T1000 (cell line): ENCODE data around the gene GAGE10.

Source experiments
- DNase-seq: peaks from one replicate; lab custom pipeline; 2025; ENCODE audit warnings: mixed read lengths; lab: John Stamatoyannopoulos, UW

GAGE10 gene, protein sequence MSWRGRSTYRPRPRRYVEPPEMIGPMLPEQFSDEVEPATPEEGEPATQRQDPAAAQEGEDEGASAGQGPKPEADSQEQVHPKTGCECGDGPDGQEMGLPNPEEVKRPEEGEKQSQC

DNA sequence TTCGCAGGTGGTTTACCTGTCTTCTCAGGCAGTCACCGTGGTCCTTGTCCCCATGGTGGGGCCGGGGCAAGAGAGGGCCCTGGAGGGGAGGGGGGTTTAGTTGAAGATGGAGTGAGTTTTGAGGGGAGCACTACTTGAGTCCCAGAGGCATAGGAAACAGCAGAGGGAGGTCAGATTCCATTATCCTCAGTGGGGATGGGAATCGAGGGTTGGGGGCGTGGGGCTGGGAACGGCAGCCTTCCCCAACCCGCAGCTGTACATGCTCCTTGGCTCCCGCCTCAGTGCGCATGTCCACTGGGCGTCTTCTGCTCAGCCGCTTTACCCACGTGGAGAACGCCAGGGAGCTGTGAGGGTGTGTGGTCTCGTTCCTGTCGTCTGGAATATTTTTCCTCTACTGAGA is at the start of gene GAGE10:
Gene GAGE10, plus strand, starts transcription at position 301 of the 400 bp plus-strand sequence. CDS start 1,214 bp downstream, outside the sequence.
- no peak for DNase-seq

DNA sequence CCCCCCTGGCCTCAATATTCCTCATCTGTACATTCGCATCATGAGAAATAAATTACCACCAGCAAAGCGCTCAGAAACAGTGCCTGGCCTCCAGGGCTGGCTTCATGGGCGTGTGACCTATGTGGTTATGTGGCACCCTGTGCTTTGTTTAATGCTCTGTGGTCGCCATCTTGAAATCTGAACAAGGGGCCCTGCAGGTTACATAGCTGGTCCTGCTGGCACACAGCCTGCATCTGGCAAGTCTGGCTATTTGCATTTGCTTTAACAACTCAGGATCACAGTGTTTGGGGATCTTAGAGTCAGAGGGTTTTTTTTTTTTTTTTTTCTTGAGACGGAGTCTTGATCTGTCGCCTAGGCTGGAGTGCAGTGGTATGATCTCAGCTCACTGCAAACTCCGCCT is 48.8 kb upstream of the GAGE10 start:
- no peak for DNase-seq

DNA sequence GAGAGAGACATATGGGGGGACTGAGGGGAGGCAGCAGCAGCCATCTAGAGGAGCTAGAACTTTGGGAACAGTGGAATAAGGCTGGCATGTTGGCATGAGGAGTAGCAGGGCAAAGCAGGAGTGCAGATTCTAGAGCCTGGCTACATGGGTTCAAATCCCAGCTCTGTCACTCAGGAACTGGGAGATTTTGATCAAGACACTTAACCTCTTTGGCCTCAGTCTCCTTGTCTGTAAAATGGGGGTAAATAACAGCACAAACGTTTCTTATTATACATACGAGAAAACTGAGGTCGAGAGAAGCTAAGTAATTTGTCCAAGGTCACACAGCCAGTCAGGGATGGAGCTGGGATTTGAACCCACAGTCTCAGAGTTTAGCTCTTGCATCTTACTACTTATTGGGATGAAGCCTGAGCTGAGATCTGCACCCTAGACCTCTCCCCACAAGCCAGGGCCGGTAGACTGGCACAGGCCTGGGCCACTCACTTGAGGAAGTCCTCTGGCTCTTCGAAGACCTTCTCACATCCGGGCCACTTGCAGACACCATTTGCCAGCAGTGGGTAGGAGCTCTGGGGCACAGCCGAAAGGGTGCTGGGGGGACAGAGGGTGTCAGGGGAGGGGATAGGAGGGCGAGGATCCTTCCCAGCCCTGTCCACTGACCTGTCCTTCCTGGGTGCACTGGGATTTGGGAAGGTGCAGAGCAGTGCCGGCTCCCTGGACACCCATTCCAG is 47.0 kb upstream of the GAGE10 start:
- no peak for DNase-seq

DNA sequence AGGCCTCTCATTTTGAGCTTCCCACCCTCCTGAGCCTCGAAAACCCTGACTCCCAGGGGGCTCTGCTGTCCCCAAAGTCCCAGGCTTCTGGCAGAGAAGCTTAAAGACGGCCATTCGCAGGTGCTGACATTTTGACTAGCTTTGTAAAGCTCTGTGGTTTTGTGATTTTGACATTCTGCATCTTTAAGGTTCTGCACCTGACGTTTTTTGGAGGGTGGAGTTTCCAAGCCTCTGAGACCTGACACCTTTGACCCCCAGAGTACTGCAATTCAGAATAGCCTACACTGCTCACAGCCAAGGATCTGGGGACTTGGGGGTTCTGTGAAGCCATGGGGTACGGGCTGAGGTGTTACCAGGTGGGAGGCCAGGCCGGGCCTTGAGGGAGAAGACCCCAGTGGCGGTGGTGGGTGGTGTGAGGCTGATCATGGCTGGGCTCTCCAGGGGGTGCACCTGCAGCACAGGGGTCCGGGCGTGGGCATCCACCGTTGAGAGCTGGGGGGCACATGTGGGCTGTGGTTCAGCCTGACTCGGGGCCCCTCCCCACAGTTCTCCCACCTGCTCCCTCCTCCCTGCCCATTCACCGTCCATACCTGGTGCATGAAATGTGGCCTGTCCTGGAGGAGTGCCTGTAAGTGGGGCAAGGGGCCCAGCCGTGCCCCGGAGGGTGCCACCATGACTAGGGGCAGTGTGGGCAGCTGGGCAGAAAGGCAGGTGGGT is 46.2 kb upstream of the GAGE10 start:
- no peak for DNase-seq

DNA sequence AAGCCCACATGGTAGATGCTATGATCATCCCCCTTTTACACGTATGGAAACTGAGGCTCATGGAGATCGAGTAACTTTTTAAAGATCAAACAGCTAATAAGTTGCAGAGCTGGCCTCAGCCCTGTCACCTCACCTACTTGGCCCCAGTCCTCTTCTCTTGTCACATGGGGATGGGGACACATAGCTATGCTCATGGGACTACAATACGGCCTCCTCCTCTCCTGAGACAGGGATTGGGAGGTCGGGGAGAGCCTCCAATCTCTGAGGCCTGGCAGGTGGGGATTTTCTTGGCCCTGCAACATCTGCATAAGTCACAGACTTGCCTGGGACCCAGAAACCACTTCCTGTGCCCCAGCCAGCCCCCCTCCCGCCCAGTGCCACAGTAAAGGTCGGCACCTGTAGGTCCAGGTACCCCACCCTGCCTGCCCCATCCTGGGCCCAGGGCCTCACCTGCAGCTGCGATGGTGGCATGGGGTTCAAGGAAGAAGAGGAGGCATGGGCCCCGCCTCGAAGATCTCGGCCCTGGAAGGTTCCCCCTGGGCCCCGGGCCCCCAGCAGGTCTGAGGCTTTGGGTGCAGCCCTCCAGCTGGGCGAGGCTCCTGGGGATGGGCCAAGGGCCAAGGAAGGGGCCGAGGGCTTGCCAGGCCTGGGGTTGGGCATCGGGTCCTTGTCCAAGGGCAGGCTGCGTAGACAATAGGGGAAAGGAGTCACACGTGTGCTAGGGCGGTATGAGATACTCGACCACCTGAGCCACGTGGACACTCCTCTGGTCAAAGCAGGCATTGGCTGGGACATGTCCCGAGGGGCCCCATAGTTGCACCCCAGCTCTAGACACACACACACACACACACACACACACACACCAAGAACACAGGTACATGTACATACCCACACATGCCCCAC is 45.3 kb upstream of the GAGE10 start:
- DNase-seq: no peak

DNA sequence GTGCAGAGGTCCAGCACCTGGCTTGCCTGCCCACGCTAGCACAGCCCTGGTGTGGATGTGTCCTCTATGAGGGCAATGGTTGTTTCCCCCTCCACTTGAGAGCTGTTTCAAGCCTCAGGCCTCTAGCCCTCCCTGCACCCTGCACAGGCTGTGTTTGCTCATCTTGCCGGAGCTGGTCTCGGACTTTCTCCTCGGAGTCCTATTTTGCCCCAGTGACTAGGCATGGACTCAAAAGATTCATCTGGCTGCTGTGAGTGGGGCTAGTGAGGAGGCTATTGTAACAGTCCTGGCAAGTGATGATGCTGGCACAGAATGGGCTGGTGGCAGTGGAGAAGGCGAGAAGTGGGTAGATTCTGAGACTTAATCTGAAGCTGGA is 44.7 kb upstream of the GAGE10 start:
- DNase-seq: no peak

DNA sequence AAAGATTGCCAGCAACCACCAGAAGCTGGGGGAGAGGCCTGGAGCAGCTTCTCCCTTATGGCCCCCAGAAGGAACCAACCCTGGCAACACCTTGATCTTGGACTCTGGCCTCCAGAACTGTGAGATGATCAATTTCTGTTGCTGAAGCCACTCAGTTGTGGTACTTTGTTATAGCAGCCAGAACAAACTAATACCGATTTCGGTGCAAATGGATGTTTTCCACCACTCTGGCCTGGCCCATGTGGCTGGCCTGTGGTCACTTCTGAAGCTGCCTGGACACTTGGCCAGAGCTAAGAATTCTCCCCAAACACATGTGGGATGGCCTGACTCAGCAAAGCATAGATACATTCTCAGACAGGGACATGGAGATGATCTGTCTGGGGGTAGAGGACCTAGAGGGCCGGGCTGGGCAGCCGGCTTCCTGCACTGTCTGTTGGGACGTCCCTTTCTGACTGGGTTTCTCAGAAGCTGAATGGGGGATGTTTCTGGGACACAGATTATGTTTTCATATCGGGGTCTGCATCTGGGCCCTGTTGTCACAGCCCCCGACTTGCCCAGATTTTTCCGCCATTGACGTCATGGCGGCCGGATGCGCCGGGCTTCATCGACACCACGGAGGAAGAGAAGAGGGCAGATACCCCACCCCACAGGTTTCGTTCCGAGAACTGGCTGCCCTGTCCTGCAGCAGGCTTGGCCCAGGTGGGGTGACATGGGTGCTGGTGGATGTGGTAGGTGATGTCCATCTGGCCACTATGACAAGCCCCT is 43.0 kb upstream of the GAGE10 start:
- DNase-seq: no peak

DNA sequence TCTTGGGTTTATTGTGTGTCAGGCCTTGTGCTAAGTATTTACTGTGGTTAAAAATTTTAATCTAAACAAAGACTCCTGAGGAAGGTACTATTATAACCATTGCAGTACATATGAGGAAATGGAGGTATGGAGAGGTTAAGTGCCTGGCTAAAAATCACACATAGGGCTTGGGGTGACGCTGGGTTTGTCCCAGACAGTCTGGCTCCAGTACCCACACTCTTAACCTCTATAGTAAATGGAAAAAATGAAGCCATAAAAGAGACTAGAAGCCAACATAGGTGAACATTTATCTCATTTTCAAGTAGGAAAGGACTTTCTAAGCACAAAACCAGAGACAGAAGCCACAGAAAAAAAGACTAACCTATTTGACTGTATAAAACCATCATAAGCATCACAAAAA is 40.8 kb upstream of the GAGE10 start:
- DNase-seq: no peak

DNA sequence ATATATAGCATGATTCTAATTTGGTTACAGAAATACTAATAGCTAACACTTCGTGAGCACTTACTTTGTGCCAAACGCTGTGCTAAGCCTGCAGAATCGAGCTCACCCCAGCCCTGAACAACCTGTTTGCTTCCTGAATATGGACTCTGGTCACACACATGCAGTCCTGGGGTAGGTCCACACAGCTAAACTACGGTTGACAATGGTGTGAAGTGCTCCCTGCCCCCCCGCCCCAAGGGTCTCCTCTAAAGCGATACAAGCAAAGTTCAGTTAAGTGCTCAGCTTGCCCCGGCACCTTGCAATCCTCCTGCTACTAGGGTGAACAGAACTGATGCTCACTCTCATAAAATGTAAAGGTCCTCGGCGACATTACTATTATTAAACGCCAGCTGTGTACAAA is 39.8 kb upstream of the GAGE10 start:
- DNase-seq: no peak

DNA sequence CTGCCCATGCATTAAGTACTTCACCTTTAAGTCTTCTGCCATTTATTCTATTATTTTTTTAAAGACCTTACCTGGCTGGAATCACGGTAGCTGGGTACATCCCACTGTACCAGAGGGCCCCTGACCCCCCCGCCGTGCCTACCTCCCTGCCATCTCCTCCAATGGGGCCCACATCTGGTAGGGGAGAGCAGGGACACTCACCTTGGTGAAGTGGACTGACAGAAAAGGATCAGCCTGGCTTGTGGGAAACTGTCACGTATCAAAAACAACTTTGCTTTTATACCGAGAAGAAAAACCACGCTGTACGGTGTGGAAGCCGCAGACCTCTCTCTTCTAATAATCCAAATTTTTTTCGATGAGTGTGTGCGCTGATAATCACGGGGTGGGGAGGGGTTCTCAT is 39.0 kb upstream of the GAGE10 start, which contains the start of gene FOXP3:
Gene FOXP3, minus strand, starts transcription at position 251 of the 400 bp plus-strand sequence. CDS start 6,205 bp downstream, outside the sequence.
- DNase-seq: no peak

DNA sequence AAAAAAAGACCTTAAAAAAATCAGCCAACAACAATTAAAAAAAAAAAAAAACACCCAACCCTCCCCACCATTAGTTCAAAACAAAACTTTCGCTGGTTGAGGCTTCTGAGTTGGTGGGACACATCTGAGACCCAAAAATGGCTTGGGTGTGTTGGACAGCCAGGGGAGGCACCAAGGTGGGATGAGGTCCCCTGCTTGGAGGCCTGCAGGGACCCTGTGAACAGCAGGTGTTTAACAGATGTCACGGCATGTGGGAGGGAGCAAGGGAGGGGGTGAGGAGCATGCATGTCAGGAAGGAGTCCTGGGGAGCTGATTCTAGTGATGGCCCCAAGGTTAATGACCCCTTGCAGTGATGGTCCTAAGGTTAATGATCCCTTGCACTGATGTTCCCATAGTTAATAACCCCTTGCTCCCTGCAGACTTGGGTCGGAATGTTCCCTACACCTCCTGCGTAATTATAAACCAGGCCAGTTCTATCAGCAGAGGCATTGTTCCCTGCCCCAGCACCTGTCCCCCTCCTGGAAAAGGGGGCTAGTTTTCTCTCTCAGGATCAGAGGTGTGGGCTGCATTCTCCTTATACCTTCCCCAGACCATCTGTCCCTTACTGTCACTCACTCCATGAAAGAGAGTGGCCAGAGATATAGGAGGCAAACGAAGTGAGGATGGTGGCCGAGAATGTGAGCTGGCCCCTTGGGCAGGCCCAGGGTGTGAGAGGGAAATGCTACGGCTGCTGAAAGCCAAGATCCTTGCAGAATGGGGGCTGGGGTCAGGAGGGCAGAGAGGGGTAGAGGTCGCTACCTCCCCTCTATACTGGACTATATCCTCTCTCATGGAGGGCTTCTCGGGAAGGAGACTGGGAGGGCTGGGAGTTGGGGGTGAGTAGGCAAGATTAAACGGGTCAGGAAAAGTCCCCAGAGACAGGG is 36.7 kb upstream of the GAGE10 start:
- no peak for DNase-seq

DNA sequence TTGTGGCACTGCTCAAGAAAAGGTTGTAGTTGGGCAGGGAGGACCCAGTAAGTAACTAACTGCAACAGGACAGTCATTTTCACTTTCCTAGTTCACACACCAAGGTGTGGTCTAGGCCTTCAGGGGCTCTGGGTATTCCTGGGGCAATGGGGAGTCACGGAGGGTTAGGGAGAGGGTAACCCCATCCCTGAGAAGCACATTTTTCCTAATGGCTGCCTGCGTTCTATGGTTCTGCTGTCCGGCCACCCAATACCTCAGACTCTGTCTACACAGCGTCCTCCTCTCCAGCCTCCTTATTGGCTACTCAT is 34.8 kb upstream of the GAGE10 start:
- no peak for DNase-seq

DNA sequence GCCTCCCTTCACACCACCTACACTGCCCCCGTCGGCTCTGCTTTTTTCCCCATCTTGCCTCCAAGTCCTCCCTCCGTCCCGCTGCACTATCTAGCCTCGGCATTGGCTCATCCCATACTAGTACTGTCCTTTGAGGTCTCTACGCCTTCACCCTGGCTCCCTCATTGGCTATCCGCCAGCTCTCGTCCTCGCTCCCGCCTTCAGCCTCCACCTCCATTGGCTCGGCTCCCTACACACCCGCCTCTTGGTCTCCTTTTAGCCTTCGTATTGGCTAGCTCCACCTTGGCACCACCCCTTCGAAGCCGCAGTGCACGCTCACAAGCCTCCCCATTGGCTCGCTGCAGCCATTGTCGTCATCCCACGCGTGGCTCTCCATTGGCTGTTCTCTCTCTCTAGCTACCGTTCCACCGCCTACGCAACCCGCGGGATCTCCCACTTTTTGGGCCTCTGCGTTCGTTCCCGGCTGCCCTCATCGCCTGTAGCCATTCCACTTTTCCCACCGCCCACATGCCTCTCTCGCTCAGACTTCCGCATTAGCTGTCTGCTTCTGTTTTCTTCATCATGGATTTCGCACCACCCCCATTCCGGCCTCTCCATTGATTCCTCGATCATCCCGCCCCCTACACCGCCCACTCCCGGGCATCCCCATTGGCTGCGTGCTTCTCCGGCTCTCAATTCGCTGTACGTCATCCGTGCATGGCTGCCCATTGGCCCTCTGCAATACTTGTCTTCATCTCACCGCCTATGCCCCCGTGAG is 34.3 kb upstream of the GAGE10 start:
- DNase-seq: peak; percentile 98

DNA sequence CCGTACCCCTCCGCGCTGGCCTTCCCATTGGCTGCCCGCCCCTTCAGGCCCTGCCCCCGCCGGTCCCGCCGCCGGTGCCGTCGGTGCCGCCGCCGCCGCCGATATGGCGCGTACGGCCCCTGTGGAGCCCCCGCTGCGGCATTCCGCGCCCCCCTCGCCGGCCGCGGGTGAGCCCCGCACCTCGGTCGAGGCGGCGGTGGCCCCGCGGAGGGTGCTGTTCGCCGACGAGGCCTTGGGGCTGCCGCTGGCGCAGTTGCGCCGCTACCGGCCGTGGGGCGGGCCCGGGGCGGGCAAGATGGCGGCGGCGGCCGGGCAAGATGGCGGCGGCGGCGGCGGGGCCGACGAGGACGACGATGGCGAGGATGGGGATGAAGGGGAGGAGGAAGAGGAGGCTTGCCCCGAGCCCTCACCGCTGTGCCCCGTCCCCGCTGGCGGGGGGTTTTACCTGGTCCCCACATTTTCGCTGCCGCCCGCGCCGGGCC is 33.6 kb upstream of the GAGE10 start, which contains the start of gene PPP1R3F:
Gene PPP1R3F, plus strand, starts transcription at position 27 of the 482 bp plus-strand sequence. Its CDS starts 77 bp downstream, at position 104.
- DNase-seq: no peak

DNA sequence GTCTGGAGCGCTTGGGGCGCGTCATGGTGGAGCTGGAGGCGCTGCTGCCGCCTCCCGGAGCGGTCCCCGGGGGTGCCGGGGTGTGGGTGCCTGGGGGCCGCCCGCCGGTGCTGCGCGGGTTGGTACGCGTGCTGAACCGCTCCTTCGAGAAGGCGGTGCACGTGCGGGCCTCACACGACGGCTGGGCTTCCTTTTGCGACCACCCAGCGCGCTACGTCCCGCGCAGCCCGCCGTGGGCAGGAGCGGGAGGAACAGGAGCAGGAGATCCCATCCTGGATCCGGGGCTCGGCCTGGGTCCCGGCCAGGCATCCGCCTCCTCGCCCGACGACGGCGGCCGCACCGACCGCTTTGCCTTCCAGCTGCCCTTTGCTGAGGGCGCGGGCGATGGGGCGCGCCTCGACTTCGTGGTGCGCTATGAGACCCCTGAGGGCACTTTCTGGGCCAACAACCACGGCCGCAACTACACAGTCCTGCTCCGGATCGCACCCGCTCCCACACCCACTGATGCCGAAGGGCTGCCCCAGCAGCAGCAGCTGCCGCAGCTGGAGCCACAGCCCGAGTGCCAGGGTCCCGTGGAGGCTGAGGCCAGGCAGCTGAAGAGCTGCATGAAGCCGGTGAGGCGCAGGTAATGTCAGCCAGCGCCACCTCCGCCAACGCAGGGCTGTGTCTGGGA is 33.1 kb upstream of the GAGE10 start:
- no peak for DNase-seq

DNA sequence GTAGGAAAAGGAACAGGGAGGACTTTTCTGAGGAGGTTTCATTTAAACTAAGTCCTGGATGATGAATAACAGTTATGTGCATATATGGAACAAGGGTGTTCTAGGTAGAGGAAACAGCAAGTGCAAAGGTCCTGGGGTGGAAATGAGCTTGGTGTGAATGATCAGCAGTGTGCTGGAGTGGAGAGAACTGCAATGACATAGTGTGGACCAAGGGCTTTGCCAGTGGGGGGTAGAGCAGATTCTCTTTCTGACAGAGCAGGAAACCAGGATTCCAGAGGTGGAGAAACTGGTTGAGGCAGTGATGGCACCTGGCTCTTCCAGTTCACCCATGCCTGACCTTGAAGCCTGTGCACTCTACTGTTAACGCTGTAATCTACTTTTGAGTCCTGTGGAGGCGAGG is 32.1 kb upstream of the GAGE10 start:
- no peak for DNase-seq

DNA sequence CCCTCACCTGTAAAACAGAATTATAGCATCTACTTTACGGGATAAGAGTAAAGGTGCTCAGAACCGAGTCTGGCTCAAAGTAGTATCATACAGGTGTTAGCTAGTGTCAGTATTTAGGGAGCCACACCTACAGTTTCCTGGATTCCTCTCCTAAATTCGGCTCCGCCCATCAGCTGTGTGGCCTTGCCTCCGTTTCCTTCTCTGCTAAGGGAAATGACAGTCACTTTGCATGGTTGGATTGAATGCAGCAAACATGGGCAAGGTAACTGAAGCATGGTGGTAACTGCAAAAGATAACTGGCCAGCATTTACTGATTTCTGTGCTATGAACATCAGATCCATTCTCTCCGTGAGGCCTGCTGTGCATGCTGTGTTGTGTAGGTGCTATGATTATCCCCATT is 31.0 kb upstream of the GAGE10 start:
- no peak for DNase-seq

DNA sequence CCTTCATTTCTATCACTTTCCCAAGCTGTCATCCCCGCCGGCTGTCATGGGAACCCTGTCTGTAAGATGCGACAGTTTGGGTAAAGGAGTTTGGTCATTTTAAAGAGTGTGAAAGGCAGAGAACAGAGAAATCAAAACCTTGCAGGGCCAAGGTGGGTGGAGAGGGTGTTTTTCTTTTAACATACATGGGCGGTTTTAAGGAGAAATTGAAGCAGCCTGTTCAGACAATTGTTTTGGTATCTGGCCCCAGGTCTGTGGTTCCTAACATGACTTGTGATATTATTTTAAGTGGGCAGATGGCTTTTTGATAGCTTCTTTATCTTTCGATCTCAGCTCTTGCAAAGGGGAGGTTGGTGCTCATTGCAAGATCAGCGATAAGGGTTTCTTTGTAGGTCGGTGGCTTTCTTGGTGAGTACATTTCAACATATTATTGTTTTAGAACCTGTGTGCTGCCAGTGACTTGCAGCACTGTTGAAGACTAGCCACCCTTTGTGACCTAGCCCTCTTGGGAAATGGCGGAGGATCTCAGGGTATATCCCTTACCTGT is 30.2 kb upstream of the GAGE10 start:
- no peak for DNase-seq

DNA sequence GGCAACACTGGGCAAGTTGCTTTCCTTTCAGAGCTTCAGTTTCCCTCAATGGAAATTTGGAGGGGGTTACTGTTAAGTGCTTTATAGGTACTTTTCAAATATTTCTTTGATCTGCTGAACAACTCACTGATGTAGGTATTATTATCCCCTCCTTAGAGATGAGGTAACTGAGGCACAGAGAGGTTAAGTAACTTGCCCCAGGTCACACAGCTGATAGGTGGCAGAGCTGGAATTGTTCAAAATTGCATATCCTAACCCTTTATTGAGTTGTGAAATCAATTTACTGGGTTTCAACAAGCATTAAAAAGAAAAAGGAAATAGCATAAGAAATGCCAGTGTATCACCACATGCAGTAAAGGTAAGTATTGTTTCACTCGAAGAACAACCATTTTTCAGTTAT is 27.2 kb upstream of the GAGE10 start:
- no peak for DNase-seq
